Endothelial cell of umbilical vein (primary cell): ENCODE data around the gene TNS1.

Experiments used
- CTCF ChIP-seq, 2 donors: IDR thresholded peaks; 1 replicate in 1 of 2; 2 replicates in 1 of 2; pipeline ENCODE4 v1.5.1; 2011; ENCODE audit warnings: low read length in 2 of 2, mild to moderate bottlenecking in 2 of 2, moderate library complexity in 2 of 2, control low read depth in 1 of 2, inconsistent platforms in 1 of 2, low read depth in 1 of 2; ENCODE audit not compliant: insufficient read depth in 1 of 2; ENCODE audit errors: extremely low read depth in 1 of 2
- EZH2 ChIP-seq: IDR thresholded peaks from 2 replicates; pipeline ENCODE4 v1.6.1; 2012; ENCODE audit warnings: borderline replicate concordance, low read depth, mild to moderate bottlenecking, moderate library complexity, low read length, inconsistent platforms; ENCODE audit not compliant: severe bottlenecking
- FOS ChIP-seq: IDR thresholded peaks from 2 replicates; pipeline ENCODE4 v1.6.1; 2011; ENCODE audit warnings: mild to moderate bottlenecking, low read length, moderate library complexity, borderline replicate concordance; ENCODE audit not compliant: insufficient read depth
- MAX ChIP-seq: IDR thresholded peaks from 2 replicates; pipeline ENCODE4 v1.6.1; 2011; ENCODE audit not compliant: insufficient read depth, insufficient read length
- POLR2A ChIP-seq: IDR thresholded peaks from 2 replicates; pipeline ENCODE4 v1.6.1; 2012; ENCODE audit warnings: low read depth, mild to moderate bottlenecking, control low read depth, low read length
- POLR2AphosphoS5 ChIP-seq: IDR thresholded peaks from 2 replicates; pipeline ENCODE4 v1.6.1; 2012; ENCODE audit warnings: low read depth, mild to moderate bottlenecking, control low read depth, low read length, moderate library complexity; ENCODE audit not compliant: insufficient read depth

GRCh38 chr2:218028189-218028495, 25.3 kb upstream of the TNS1 start:
- TF ChIP-seq EZH2 (no peak), FOS (no peak), POLR2A (no peak), CTCF (IDR thresholded peaks at IDR 0.05; ENCODE audit: extremely low read depth in 1 of 2, insufficient read depth in 1 of 2, low read depth in 1 of 2, low read length in 2 of 2) (no peak), MAX (no peak), POLR2AphosphoS5 (no peak)
